ENCODE data around the gene HDAC9.
"Not testable (repeated sequence)": the region's sequence is repeated elsewhere in the genome, so short reads cannot be mapped to it uniquely, and the experiment has no call there.

Gene HDAC9

GRCh38 chr7:18976715-18977471 lies 481.3 kb downstream of the HDAC9 start:
- Histone ChIP-seq H2AFZ (ENCODE audit: low read depth, low read length) (no peak overlapping the region), H2BK120ac (ENCODE audit: low read depth, low read length) (no peak overlapping the region), H3K27me3 (ENCODE audit: control insufficient read depth in 1 of 2, insufficient read depth in 1 of 2, low read length in 2 of 2) (no peaks in the 10 kb centered on the region), H3K4ac (ENCODE audit: low read depth in 1 of 2, low read length in 2 of 2) (no peak overlapping the region), H2BK15ac (ENCODE audit: low read depth, poor library complexity, severe bottlenecking) (no peak overlapping the region), H3K4me3 (ENCODE audit: insufficient read depth in 1 of 2, low read depth in 1 of 2, low read length in 2 of 2) (peak overlapping the region in 1 of 2 experiments; percentile 58), H3K9me3 (ENCODE audit: control insufficient read depth, low read length) (no peaks in the 10 kb centered on the region), H3K79me1 (replicated peaks; ENCODE audit: low read length, poor library complexity, severe bottlenecking) (no peaks in the 10 kb centered on the region), H3K4me1 (ENCODE audit: control insufficient read depth, insufficient read depth, low read depth, low read length) (peaks cover 4% of the 10 kb centered on the region), H4K91ac (ENCODE audit: low read length) (no peak overlapping the region), H3K36me3 (ENCODE audit: control insufficient read depth in 1 of 2, insufficient read depth in 2 of 2, low read depth in 1 of 2, low read length in 2 of 2) (no peaks in the 10 kb centered on the region), H3K9ac (ENCODE audit: low read length) (peak overlapping the region; percentile 74), H4K8ac (ENCODE audit: low read length) (no peak overlapping the region), H2AK5ac (ENCODE audit: low read length, severe bottlenecking) (no peak overlapping the region), H3K23ac (ENCODE audit: low read length in 2 of 2) (no peak overlapping the region), H3K4me2 (ENCODE audit: low read length, poor library complexity, severe bottlenecking) (no peak overlapping the region), H2BK12ac (ENCODE audit: low read length in 2 of 2) (no peak overlapping the region), H3K27ac (ENCODE audit: low read length, poor library complexity, severe bottlenecking) (no peak overlapping the region), H3K14ac (ENCODE audit: low read length in 2 of 2) (no peak overlapping the region), H2BK5ac (ENCODE audit: low read depth, low read length, poor library complexity, severe bottlenecking) (no peak overlapping the region), H3K18ac (ENCODE audit: low read depth in 1 of 2, low read length in 2 of 2) (no peak overlapping the region)
- WGBS: 98% methylated on average over 3 of the region's 6 CpGs
- DNase-seq: no peak

- H3K9me3 ChIP-seq (ENCODE audit: control insufficient read depth, low read length): no peaks in the 10 kb centered on the region
- H3K9ac ChIP-seq (ENCODE audit: low read length): peak overlapping the region; percentile 74
- H2AFZ ChIP-seq (ENCODE audit: low read depth, low read length): no peak overlapping the region
- peaks cover 4% of the 10 kb centered on the region for H3K4me1 ChIP-seq (ENCODE audit: control insufficient read depth, insufficient read depth, low read depth, low read length)
- no peak overlapping the region for H3K4ac ChIP-seq (ENCODE audit: low read depth in 1 of 2, low read length in 2 of 2)
- H3K79me1 ChIP-seq (replicated peaks; ENCODE audit: low read length, poor library complexity, severe bottlenecking): no peaks in the 10 kb centered on the region
- DNase-seq: peak; percentile 60
- no peak overlapping the region for H4K8ac ChIP-seq (ENCODE audit: low read length)
- H3K27me3 ChIP-seq (ENCODE audit: control insufficient read depth in 1 of 2, insufficient read depth in 1 of 2, low read length in 2 of 2): no peaks in the 10 kb centered on the region
- H2BK12ac ChIP-seq (ENCODE audit: low read length in 2 of 2): no peak overlapping the region
- no peak overlapping the region for H3K4me2 ChIP-seq (ENCODE audit: low read length, poor library complexity, severe bottlenecking)
- H3K27ac ChIP-seq (ENCODE audit: low read length, poor library complexity, severe bottlenecking): peak overlapping the region; percentile 53
- H3K4me3 ChIP-seq (ENCODE audit: insufficient read depth in 1 of 2, low read depth in 1 of 2, low read length in 2 of 2): peak overlapping the region in 1 of 2 experiments; percentile 58
- H2BK5ac ChIP-seq (ENCODE audit: low read depth, low read length, poor library complexity, severe bottlenecking): no peak overlapping the region
- H4K91ac ChIP-seq (ENCODE audit: low read length): no peak overlapping the region
- H3K18ac ChIP-seq (ENCODE audit: low read depth in 1 of 2, low read length in 2 of 2): no peak overlapping the region
- no peak overlapping the region for H2BK120ac ChIP-seq (ENCODE audit: low read depth, low read length)
- H2AK5ac ChIP-seq (ENCODE audit: low read length, severe bottlenecking): no peak overlapping the region
- 0% methylated on average over 1 of the region's 2 CpGs for WGBS
- no peak overlapping the region for H2BK15ac ChIP-seq (ENCODE audit: low read depth, poor library complexity, severe bottlenecking)
- no peak overlapping the region for H3K14ac ChIP-seq (ENCODE audit: low read length in 2 of 2)
- no peak overlapping the region for H3K23ac ChIP-seq (ENCODE audit: low read length in 2 of 2)
- H3K36me3 ChIP-seq (ENCODE audit: control insufficient read depth in 1 of 2, insufficient read depth in 2 of 2, low read depth in 1 of 2, low read length in 2 of 2): no peaks in the 10 kb centered on the region
These were observed 482.6 kb downstream of the HDAC9 start for GRCh38 chr7:18978108-18978495.

GRCh38 chr7:18990700-18991099 lies 495.2 kb downstream of the HDAC9 start:
- WGBS: 90% methylated on average over 15 of the region's 20 CpGs
- not testable (repeated sequence) for H2AK5ac ChIP-seq (ENCODE audit: low read length, severe bottlenecking); H3K4ac ChIP-seq (ENCODE audit: low read depth in 1 of 2, low read length in 2 of 2); H3K23ac ChIP-seq (ENCODE audit: low read length in 2 of 2); H3K4me3 ChIP-seq (ENCODE audit: insufficient read depth in 1 of 2, low read depth in 1 of 2, low read length in 2 of 2); H2BK5ac ChIP-seq (ENCODE audit: low read depth, low read length, poor library complexity, severe bottlenecking); H2BK12ac ChIP-seq (ENCODE audit: low read length in 2 of 2); H3K14ac ChIP-seq (ENCODE audit: low read length in 2 of 2); H3K27me3 ChIP-seq (ENCODE audit: control insufficient read depth in 1 of 2, insufficient read depth in 1 of 2, low read length in 2 of 2); H3K9ac ChIP-seq (ENCODE audit: low read length); H3K18ac ChIP-seq (ENCODE audit: low read depth in 1 of 2, low read length in 2 of 2); H3K79me1 ChIP-seq (replicated peaks; ENCODE audit: low read length, poor library complexity, severe bottlenecking); H3K4me1 ChIP-seq (ENCODE audit: control insufficient read depth, insufficient read depth, low read depth, low read length); H2BK15ac ChIP-seq (ENCODE audit: low read depth, poor library complexity, severe bottlenecking); H4K8ac ChIP-seq (ENCODE audit: low read length); H3K9me3 ChIP-seq (ENCODE audit: control insufficient read depth, low read length); DNase-seq; H3K4me2 ChIP-seq (ENCODE audit: low read length, poor library complexity, severe bottlenecking); H4K91ac ChIP-seq (ENCODE audit: low read length); H3K27ac ChIP-seq (ENCODE audit: low read length, poor library complexity, severe bottlenecking); H2AFZ ChIP-seq (ENCODE audit: low read depth, low read length); H3K36me3 ChIP-seq (ENCODE audit: control insufficient read depth in 1 of 2, insufficient read depth in 2 of 2, low read depth in 1 of 2, low read length in 2 of 2); H2BK120ac ChIP-seq (ENCODE audit: low read depth, low read length)

- Histone ChIP-seq H2AFZ (ENCODE audit: low read depth, low read length) (no peak overlapping the region), H2BK5ac (ENCODE audit: low read depth, low read length, poor library complexity, severe bottlenecking) (no peak overlapping the region), H3K4ac (ENCODE audit: low read depth in 1 of 2, low read length in 2 of 2) (no peak overlapping the region), H3K23ac (ENCODE audit: low read length in 2 of 2) (no peak overlapping the region), H2BK12ac (ENCODE audit: low read length in 2 of 2) (no peak overlapping the region), H3K18ac (ENCODE audit: low read depth in 1 of 2, low read length in 2 of 2) (no peak overlapping the region), H3K14ac (ENCODE audit: low read length in 2 of 2) (no peak overlapping the region), H4K8ac (ENCODE audit: low read length) (no peak overlapping the region), H3K9me3 (ENCODE audit: control insufficient read depth, low read length) (no peaks in the 10 kb centered on the region), H3K4me3 (ENCODE audit: insufficient read depth in 1 of 2, low read depth in 1 of 2, low read length in 2 of 2) (no peak overlapping the region), H3K4me1 (ENCODE audit: control insufficient read depth, insufficient read depth, low read depth, low read length) (no peaks in the 10 kb centered on the region), H2BK15ac (ENCODE audit: low read depth, poor library complexity, severe bottlenecking) (no peak overlapping the region), H2BK120ac (ENCODE audit: low read depth, low read length) (no peak overlapping the region), H2AK5ac (ENCODE audit: low read length, severe bottlenecking) (no peak overlapping the region), H4K91ac (ENCODE audit: low read length) (no peak overlapping the region), H3K36me3 (ENCODE audit: control insufficient read depth in 1 of 2, insufficient read depth in 2 of 2, low read depth in 1 of 2, low read length in 2 of 2) (peaks cover 3 to 6% of the 10 kb centered on the region in 2 experiments), H3K79me1 (replicated peaks; ENCODE audit: low read length, poor library complexity, severe bottlenecking) (no peaks in the 10 kb centered on the region), H3K9ac (ENCODE audit: low read length) (no peak overlapping the region), H3K27ac (ENCODE audit: low read length, poor library complexity, severe bottlenecking) (no peak overlapping the region), H3K4me2 (ENCODE audit: low read length, poor library complexity, severe bottlenecking) (no peak overlapping the region), H3K27me3 (ENCODE audit: control insufficient read depth in 1 of 2, insufficient read depth in 1 of 2, low read length in 2 of 2) (no peaks in the 10 kb centered on the region)
- peak; percentile 14 for DNase-seq
- WGBS: no CpG with 5 or more reads among the region's 3 CpGs
These were observed 498.6 kb downstream of the HDAC9 start for GRCh38 chr7:18993933-18994668.
